Inflammatory macrophage (primary cell): ENCODE measurements around the gene SAMD4A.

ENCODE experiments used
- DNase-seq, 2 donors: peaks; one replicate each; pipeline ENCODE4 v3.0.0-alpha.2; 2020 to 2022

The SAMD4A gene

GRCh38 chr14:54660604-54661111, 93.7 kb downstream of the SAMD4A start:
- no peak for DNase-seq

GRCh38 chr14:54662491-54663133, 95.7 kb downstream of the SAMD4A start:
- DNase-seq: no peak

- no peak for DNase-seq
Measured at GRCh38 chr14:54664961-54665360, 98.0 kb downstream of the SAMD4A start.

- peak; percentile 41 to 46 for DNase-seq
Measured at GRCh38 chr14:54665946-54666345, 99.0 kb downstream of the SAMD4A start.

- no peak for DNase-seq
Measured at GRCh38 chr14:54667026-54667744, 100.3 kb downstream of the SAMD4A start.

GRCh38 chr14:54667764-54668163, 100.8 kb downstream of the SAMD4A start:
- no peak for DNase-seq

GRCh38 chr14:54669721-54670561, 103.0 kb downstream of the SAMD4A start:
- no peak for DNase-seq

- DNase-seq: no peak
Measured at GRCh38 chr14:54671537-54671936, 104.6 kb downstream of the SAMD4A start.

- no peak for DNase-seq
Measured at GRCh38 chr14:54672181-54672580, 105.3 kb downstream of the SAMD4A start.

GRCh38 chr14:54672688-54673087, 105.8 kb downstream of the SAMD4A start:
- DNase-seq: no peak

GRCh38 chr14:54673193-54674045, 106.5 kb downstream of the SAMD4A start:
- no peak for DNase-seq

GRCh38 chr14:54674046-54674741, 107.3 kb downstream of the SAMD4A start:
- DNase-seq: no peak

GRCh38 chr14:54675236-54676128, 108.6 kb downstream of the SAMD4A start:
- DNase-seq: no peak

- DNase-seq: no peak
Measured at GRCh38 chr14:54676812-54677708, 110.1 kb downstream of the SAMD4A start.

GRCh38 chr14:54680651-54681050, 113.7 kb downstream of the SAMD4A start:
- no peak for DNase-seq

GRCh38 chr14:54681811-54682261, 114.9 kb downstream of the SAMD4A start:
- no peak for DNase-seq

GRCh38 chr14:54682578-54682977, 115.7 kb downstream of the SAMD4A start:
- DNase-seq: no peak

GRCh38 chr14:54683882-54684794, 117.2 kb downstream of the SAMD4A start:
- DNase-seq: peak in 1 of 2 donors; percentile 22
